ENCODE data around the gene LCN6. TPM values are rescaled to one million over a fixed set of nuclear protein-coding genes. Genes with fewer than 3 reads are reported as not detected.
"Not testable (repeated sequence)": the region's sequence is repeated elsewhere in the genome, so short reads cannot be mapped to it uniquely, and the experiment has no call there.

LCN6 gene, protein sequence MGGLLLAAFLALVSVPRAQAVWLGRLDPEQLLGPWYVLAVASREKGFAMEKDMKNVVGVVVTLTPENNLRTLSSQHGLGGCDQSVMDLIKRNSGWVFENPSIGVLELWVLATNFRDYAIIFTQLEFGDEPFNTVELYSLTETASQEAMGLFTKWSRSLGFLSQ
- total RNA-seq: 1 to 10 TPM; 1.0 to 3.6 TPM
- long read RNA-seq, partial matches to known transcripts: 0 of 2 reads
- long read RNA-seq, other reads (novel, unspliced or antisense): 2 of 2 reads

DNA sequence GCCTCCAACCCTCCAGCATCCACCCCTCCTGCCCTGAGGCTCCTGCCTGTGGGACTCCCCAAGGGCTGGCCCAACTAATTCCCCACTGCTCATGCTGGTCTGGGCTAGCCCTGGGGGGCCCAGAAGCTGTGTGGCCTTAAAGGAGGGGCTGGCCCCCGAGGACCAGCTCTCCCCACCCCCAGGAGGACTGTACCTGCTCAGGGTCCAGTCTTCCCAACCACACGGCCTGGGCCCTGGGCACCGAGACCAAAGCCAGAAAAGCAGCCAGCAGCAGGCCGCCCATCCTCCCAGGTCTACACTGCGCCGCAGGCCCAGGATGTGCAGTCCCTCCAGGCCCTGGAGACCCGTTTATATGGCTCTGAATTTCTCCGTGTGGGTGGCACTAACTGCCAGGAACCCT is at the start of gene LCN6:
TSS of gene LCN6 (minus strand) at position 325 of the 400 bp plus-strand sequence. CDS start at position 283, 42 bp downstream.
- DNase-seq (no peak), ATAC-seq (no peak)
- intact Hi-C loops (cut with DNase I, micrococcal nuclease): no loop called here

DNA sequence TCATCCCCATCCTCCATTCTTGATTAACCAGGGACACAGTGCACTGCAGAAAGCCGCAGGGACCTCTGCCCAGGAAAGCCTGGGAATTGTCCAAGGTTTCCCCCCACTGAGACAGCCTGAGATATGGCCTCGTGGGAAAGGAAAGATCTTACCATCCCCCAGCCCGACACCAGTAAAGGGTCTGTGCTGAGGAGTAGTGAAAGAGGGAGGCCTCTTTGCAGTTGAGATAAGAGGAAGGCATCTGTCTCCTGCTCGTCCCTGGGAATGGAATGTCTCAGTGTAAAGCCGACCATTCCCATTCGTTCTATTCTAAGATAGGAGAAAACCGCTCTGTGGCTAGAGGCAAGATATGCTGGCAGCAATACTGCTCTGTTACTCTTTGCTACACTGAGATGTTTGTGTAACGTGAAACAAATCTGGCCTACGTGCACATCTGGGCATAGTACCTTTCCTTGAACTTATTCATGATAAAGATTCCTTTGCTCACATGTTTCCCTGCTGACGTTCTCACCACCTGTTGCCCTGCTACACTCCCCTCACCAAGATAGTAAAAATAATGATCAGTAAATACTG is 48.5 kb upstream of the LCN6 start:
- ATAC-seq; DNase-seq; intact Hi-C loops (cut with DNase I, micrococcal nuclease): not testable (repeated sequence)

DNA sequence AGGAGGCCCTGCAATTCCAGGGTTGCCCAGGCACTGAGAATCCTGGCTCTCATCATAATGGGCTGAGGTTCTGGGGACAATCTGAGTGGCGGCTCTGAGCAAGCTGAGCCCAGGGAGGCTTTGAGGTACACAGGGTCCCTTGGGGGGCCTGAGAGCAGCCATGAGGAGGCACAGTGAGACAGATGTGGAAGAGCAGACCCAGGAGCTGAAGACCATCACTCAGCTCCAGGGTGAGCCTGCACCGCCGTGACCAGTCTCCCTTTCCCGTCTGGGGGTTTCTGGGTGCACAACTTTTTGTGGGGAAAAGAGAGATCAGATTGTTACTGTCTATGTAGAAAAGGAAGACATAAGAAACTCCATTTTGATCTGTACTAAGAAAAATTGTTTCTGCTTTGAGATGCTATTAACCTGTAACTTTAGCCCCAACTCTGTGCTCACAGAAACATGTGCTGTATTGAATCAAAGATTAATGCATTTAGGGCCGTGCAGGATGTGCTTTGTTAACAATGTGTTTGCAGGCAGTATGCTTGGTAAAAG is 48.0 kb upstream of the LCN6 start, which contains the start of gene CCDC183:
TSS of gene CCDC183 (plus strand) at position 101 of the 537 bp plus-strand sequence. CDS start at position 161, 60 bp downstream.
- DNase-seq: no peak
- ATAC-seq: no peak
- intact Hi-C loops (cut with DNase I, micrococcal nuclease): no loop called here

GRCh38 chr9:136795000-136795348 is 46.6 kb upstream of the LCN6 start:
- intact Hi-C loops (cut with DNase I, micrococcal nuclease): no loop called here
- no peak for DNase-seq
- no peak for ATAC-seq

DNA sequence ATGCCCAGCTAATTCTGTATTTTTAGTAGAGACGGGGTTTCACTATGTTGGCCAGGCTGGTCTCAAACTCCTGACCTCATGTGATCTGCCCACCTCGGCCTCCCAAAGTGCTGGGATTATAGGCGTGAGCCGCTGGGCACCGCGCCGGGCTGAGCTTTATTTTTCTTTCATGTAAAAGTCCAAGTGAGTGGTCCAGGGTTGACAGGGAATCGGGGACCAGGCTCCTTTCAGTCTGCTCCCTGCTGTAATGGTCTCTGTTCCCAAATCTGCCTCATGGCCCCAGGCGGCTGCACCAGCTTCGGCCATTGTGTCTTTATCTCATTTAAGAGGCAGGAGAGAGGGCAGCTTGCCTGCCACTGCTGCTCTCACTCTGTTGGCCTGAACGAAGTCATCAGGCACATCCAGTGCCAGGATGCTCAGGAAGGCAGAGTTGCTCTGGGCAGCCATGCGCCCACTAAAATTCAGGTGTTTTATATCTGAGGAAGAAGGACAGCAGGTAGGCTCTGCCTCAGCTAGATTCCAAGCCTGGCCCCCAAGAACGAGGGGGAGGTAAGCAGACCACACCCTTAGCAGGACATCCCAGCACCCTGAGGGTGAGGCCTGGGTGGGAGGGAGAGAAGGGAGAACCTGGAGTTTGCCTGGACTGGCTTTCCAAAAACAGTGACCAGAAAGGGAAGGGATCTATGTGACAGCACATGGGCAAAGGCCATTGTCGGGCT is 46.1 kb upstream of the LCN6 start:
- ATAC-seq (no peak), DNase-seq (no peak)
- intact Hi-C loops (cut with DNase I, micrococcal nuclease): no loop called here

DNA sequence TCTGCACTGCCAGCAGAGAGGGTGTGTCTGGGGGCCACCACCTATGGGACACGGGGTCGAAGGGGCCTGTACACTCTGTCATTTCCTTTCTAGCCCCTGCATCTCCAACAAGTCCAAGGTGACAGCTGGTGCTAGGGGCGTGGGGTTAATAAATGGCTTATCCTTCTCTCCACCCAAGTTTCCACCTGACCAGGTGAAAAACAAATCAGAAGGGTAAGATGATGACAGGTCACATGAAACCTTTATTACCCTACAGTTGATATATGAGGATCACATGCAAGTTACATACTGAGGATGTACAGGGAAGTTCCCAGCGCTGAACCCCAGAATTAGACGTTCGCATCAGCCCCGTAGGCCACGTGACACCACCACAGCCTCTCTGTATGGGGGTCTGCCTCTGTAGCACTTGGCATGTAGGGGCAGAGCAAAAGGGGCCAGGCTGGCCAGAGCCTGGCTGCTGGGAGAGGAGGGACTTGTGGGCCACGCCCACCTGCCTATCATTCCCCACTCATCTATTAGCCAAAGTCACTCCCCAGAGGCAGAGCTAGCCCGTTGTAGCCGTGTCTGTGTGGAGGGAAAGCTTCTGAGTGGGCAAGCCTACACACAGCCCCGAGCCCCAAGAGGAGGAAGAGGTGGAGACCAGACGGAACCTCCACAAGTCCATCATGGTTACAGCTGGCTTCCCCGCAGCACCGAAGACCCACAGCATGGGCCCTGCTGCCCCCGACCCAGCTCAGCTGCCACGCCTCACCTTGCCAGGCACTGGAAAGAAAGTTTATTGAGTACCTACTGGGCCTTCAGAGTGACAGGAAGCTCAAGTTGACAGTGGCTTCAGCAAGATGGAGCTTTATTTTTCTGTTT is 45.0 kb upstream of the LCN6 start:
- ATAC-seq (peak; percentile 25), DNase-seq (peak; percentile 66 to 67)
- intact Hi-C loops (cut with DNase I, micrococcal nuclease): no loop called here

DNA sequence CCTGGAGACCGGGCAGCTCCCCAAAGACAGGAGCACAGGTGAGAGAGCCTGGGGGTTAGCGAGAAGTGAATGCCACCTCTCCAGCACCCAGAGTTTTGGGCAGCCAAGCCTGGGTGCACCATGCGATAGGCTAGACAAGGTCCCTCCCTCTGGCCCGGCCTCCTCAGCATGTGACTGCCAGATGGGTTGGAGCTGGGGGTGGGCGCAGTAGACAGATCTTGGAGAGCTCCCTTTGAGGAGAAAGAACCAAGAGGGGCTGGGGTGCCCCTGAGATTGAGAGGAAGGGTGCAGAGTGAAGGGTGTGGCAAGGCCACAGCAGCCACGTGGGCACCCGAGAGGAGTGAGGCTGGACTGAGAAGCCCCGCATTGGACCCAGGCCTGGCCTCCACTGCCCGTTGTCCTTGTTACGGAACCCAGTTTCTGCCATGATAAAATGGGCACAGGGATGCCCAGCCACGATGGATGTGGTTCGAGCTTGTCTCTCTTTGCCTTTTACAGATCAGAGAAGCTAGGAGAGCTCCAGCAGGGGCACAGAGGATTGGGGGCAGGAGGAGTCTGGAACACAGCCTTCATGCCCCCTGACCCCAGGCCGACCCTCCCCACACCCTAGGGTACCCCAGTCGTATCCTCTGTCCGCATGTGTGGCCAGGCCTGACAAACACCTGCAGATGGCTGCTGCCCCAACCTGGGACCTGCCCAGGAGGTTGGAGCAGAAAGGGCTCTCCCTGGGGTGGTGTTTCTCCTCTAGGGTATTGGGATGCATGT is 44.2 kb upstream of the LCN6 start:
- ATAC-seq (peak; percentile 3), DNase-seq (peak; percentile 67 to 71)
- intact Hi-C loops (cut with DNase I, micrococcal nuclease): no loop called here

GRCh38 chr9:136791516-136792276 is 43.4 kb upstream of the LCN6 start:
- ATAC-seq (peak; percentile 48), DNase-seq (peak; percentile 85)
- intact Hi-C loops (cut with DNase I, micrococcal nuclease): no loop called here

GRCh38 chr9:136790640-136791515 is 42.6 kb upstream of the LCN6 start, which contains the start of gene TMEM141:
TSS of gene TMEM141 (plus strand) at chr9:136791344. CDS start at chr9:136791371, 27 bp downstream.
- DNase-seq (peak; percentile 100), ATAC-seq (peak; percentile 69)
- intact Hi-C loops (cut with DNase I, micrococcal nuclease): no loop called here

GRCh38 chr9:136789523-136789937 is 41.2 kb upstream of the LCN6 start:
- DNase-seq: no peak
- intact Hi-C loops (cut with DNase I, micrococcal nuclease): loop anchor here in 1 of 2 donors (5.0 kb wide), 1 partner anchor 248 kb away; no protein-coding TSS in a partner anchor

DNA sequence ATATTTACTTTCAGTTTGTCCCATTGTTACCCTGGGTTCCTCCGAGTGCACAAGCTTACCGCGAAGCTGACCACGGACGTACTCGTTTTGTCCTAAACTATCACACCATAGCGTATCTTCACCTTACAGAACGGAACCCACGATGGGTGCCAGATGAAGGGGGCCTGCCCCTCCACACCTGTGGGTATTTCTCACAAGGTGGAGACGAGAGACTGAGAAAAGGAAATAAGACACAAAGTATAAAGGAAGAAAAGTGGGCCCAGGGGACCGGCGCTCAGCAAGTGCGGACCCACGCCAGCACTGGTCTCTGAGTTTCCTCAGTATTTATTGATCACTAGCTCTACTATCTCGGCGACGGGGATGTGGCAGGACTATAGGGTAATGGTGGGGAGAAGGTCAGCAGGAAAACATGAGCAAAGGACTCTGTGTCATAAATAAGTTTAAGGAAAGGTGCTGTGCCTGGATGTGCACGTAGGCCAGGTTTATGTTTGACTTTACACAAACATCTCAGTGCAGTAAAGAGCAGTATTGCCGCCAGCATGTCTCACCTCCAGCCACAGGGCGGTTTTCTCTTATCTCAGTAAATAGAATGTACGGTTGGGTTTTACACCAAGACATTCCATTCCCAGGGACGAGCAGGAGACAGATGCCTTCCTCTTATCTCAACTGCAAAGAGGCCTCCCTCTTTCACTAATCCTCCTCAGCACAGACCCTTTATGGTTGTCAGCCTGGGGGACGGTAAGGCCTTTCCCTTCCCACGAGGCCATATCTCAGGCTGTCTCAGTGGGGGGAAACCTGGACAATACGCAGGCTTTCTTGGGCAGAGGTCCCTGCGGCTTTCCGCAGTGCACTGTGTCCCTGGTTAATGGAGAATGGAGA is 40.6 kb upstream of the LCN6 start:
- not testable (repeated sequence) for ATAC-seq
- peak; percentile 56 to 64 for DNase-seq
- intact Hi-C loops (cut with DNase I, micrococcal nuclease): loop anchor here in 1 of 2 donors (5.0 kb wide), 1 partner anchor 248 kb away; no protein-coding TSS in a partner anchor

More at GRCh38 chr9:136789523-136789937, 41.2 kb upstream of the LCN6 start:
- ATAC-seq: no peak

- peak; percentile 16 for ATAC-seq
- DNase-seq: peak; percentile 75 to 81
- intact Hi-C loops (cut with DNase I, micrococcal nuclease): loop anchor here in 1 of 2 donors (5.0 kb wide), 1 partner anchor 249 kb away; no protein-coding TSS in a partner anchor
Observed at GRCh38 chr9:136787690-136788400, 39.5 kb upstream of the LCN6 start.

- not testable (repeated sequence) for ATAC-seq
- intact Hi-C loops (cut with DNase I, micrococcal nuclease): loop anchor here in 1 of 2 donors (5.0 kb wide), 1 partner anchor 250 kb away; no protein-coding TSS in a partner anchor
- peak; percentile 51 to 60 for DNase-seq
Observed at GRCh38 chr9:136786983-136787382, 38.7 kb upstream of the LCN6 start.

DNA sequence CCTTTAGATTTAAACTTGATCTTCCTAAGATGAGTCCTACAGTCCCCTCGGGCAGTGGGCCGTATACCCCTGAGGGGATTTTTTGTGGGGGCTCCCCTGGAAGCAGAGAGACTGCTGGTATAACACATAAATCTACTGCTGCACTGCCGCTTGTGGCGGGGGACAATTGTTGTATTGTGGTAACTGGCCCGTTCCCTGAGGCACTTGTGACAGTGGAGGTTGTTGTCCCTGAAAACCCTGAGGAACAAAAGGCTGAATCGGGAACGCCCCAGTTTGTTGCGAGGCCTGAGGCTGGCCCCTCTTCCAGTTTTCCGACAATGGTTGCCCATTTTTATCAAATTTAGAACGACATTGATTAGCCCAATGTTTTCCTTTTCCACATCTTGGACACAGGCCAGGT is 38.1 kb upstream of the LCN6 start:
- intact Hi-C loops (cut with DNase I, micrococcal nuclease): loop anchor here in 1 of 2 donors (5.0 kb wide), 1 partner anchor 251 kb away; no protein-coding TSS in a partner anchor
- ATAC-seq (no peak), DNase-seq (no peak)

Measured in left colon (tissue), 2 donors.